ENCODE data around the gene CLDN22. TPM values are rescaled to one million over a fixed set of nuclear protein-coding genes. Genes with fewer than 3 reads are reported as not detected.

Gene CLDN22
- total RNA-seq, 1 experiment from 2014 or later: not detected

- Histone ChIP-seq H3K27me3 (replicated peaks; ENCODE audit: insufficient read depth, low read depth, low read length, poor library complexity) (no peaks in the 10 kb centered on the region), H3K4me3 (ENCODE audit: low read depth, low read length, poor library complexity, severe bottlenecking) (no peak overlapping the region), H3K9me3 (ENCODE audit: low read depth, low read length, poor library complexity, severe bottlenecking) (no peaks in the 10 kb centered on the region), H3K4me1 (ENCODE audit: insufficient read depth, low read length, poor library complexity, severe bottlenecking) (no peaks in the 10 kb centered on the region), H3K36me3 (ENCODE audit: insufficient read depth, low read length, poor library complexity, severe bottlenecking) (no peaks in the 10 kb centered on the region), H3K27ac (ENCODE audit: low read depth, low read length, poor library complexity, severe bottlenecking) (no peak overlapping the region)
- intact Hi-C loops (cut with micrococcal nuclease; ENCODE audit: unreplicated experiment): no loop called here
- ChIA-PET POLR2A (ENCODE audit: low non-redundant PET) (no interaction called here), CTCF (no interaction called here)
- DNase-seq (ENCODE audit: low spot score): no peak
- no TSS peak for BruUV-seq (replicated peaks)
- no peak for TF ChIP-seq CTCF (conservative IDR thresholded peaks at IDR 0.05; ENCODE audit: low read depth, low read length)
- no peak for TF ChIP-seq EZH2 (IDR thresholded peaks at IDR 0.05; ENCODE audit: borderline replicate concordance, low read depth, low read length, poor library complexity, severe bottlenecking)
These were observed 29.6 kb upstream of the CLDN22 start for GRCh38 chr4:183349673-183350072.

GRCh38 chr4:183348706-183349659 is 28.9 kb upstream of the CLDN22 start:
- Histone ChIP-seq H3K36me3 (ENCODE audit: insufficient read depth, low read length, poor library complexity, severe bottlenecking) (no peaks in the 10 kb centered on the region), H3K4me1 (ENCODE audit: insufficient read depth, low read length, poor library complexity, severe bottlenecking) (no peaks in the 10 kb centered on the region), H3K27ac (ENCODE audit: low read depth, low read length, poor library complexity, severe bottlenecking) (no peak overlapping the region), H3K4me3 (ENCODE audit: low read depth, low read length, poor library complexity, severe bottlenecking) (no peak overlapping the region), H3K9me3 (ENCODE audit: low read depth, low read length, poor library complexity, severe bottlenecking) (no peaks in the 10 kb centered on the region), H3K27me3 (replicated peaks; ENCODE audit: insufficient read depth, low read depth, low read length, poor library complexity) (no peaks in the 10 kb centered on the region)
- no TSS peak for BruUV-seq (replicated peaks)
- no peak for DNase-seq (ENCODE audit: low spot score)
- TF ChIP-seq EZH2 (IDR thresholded peaks at IDR 0.05; ENCODE audit: borderline replicate concordance, low read depth, low read length, poor library complexity, severe bottlenecking) (no peak), CTCF (conservative IDR thresholded peaks at IDR 0.05; ENCODE audit: low read depth, low read length) (no peak)
- intact Hi-C loops (cut with micrococcal nuclease; ENCODE audit: unreplicated experiment): no loop called here
- ChIA-PET POLR2A (ENCODE audit: low non-redundant PET) (no interaction called here), CTCF (no interaction called here)

GRCh38 chr4:183348136-183348535 is 28.1 kb upstream of the CLDN22 start:
- Histone ChIP-seq H3K4me1 (ENCODE audit: insufficient read depth, low read length, poor library complexity, severe bottlenecking) (no peaks in the 10 kb centered on the region), H3K4me3 (ENCODE audit: low read depth, low read length, poor library complexity, severe bottlenecking) (no peak overlapping the region), H3K27me3 (replicated peaks; ENCODE audit: insufficient read depth, low read depth, low read length, poor library complexity) (no peaks in the 10 kb centered on the region), H3K36me3 (ENCODE audit: insufficient read depth, low read length, poor library complexity, severe bottlenecking) (no peaks in the 10 kb centered on the region), H3K27ac (ENCODE audit: low read depth, low read length, poor library complexity, severe bottlenecking) (no peak overlapping the region), H3K9me3 (ENCODE audit: low read depth, low read length, poor library complexity, severe bottlenecking) (no peaks in the 10 kb centered on the region)
- no TSS peak for BruUV-seq (replicated peaks)
- intact Hi-C loops (cut with micrococcal nuclease; ENCODE audit: unreplicated experiment): no loop called here
- TF ChIP-seq CTCF (conservative IDR thresholded peaks at IDR 0.05; ENCODE audit: low read depth, low read length) (no peak), EZH2 (IDR thresholded peaks at IDR 0.05; ENCODE audit: borderline replicate concordance, low read depth, low read length, poor library complexity, severe bottlenecking) (no peak)
- CTCF ChIA-PET: no interaction called here
- DNase-seq (ENCODE audit: low spot score): no peak
- POLR2A ChIA-PET (ENCODE audit: low non-redundant PET): no interaction called here
